Measurements from ENCODE around the gene ZFP36L1. TPM values are rescaled to one million over a fixed set of nuclear protein-coding genes. Genes with fewer than 3 reads are reported as not detected.

Gene ZFP36L1
- total and polyA plus RNA-seq, 10 of the 15 experiments (the other 5 are each of a cell fraction or from before 2014, with no cell fraction given): 22.0 to 184 (median 66.1) TPM

- TF ChIP-seq ZBTB33 (IDR thresholded peaks at IDR 0.05): no peak
- no peak for TF ChIP-seq POLR2AphosphoS5 (IDR thresholded peaks at IDR 0.05; ENCODE audit: low read length)
- TF ChIP-seq ZBTB4 (CRISPR knock-in tag; IDR thresholded peaks at IDR 0.05): no peak
- no peak for TF ChIP-seq POLR2AphosphoS2 (IDR thresholded peaks at IDR 0.05; ENCODE audit: low read depth, low read length)
- peak; percentile 90 for TF ChIP-seq MEF2B (IDR thresholded peaks at IDR 0.05; ENCODE audit: partially characterized antibody, poor library complexity, severe bottlenecking)
- no peak for TF ChIP-seq SREBF1 (IDR thresholded peaks at IDR 0.05; ENCODE audit: low read length)
- no peak for TF ChIP-seq PKNOX1 (IDR thresholded peaks at IDR 0.05)
- TF ChIP-seq PAX8 (IDR thresholded peaks at IDR 0.05): no peak
- no peak for TF ChIP-seq TCF3 (IDR thresholded peaks at IDR 0.05; ENCODE audit: borderline replicate concordance, insufficient read depth, low read depth, low read length)
- TF ChIP-seq CTCF (IDR thresholded peaks at IDR 0.05 in 2 of 3, conservative IDR thresholded peaks at IDR 0.05 in 1 of 3; ENCODE audit: control insufficient read depth in 2 of 3, extremely low read depth in 1 of 3, insufficient read depth in 1 of 3, low read depth in 3 of 3, low read length in 3 of 3): no peak
- TF ChIP-seq MEF2A (IDR thresholded peaks at IDR 0.05; ENCODE audit: insufficient read depth, low read depth, low read length): peak; percentile 87
- peak; percentile 65 for TF ChIP-seq CREB1 (IDR thresholded peaks at IDR 0.05; ENCODE audit: low read depth)
- peak; percentile 77 to 89 for TF ChIP-seq BHLHE40 (IDR thresholded peaks at IDR 0.05; ENCODE audit: borderline replicate concordance in 1 of 2, low read depth in 2 of 2, low read length in 1 of 2)
- no peak for TF ChIP-seq E2F4 (IDR thresholded peaks at IDR 0.05; ENCODE audit: low read depth, low read length)
- no peak for TF ChIP-seq HSF1 (IDR thresholded peaks at IDR 0.05; ENCODE audit: low read depth, low read length)
Measured at GRCh38 chr14:68741839-68742470, 50.9 kb downstream of the ZFP36L1 start (continued).

All from GM12878 (cell line).